HepG2 (cell line): ENCODE results near the gene ATRNL1. TPM values are rescaled to one million over a fixed set of nuclear protein-coding genes. Genes with fewer than 3 reads are reported as not detected.

Experiments
- ATAC-seq: fragments of 200-7000 bp; cut with Tn5 transposase; 3 replicates; pipeline ENCODE4 v1.9.1; 2020; ENCODE audit warnings: mild to moderate bottlenecking, moderate library complexity
- BruUV-seq: library from RNA; stranded (reverse); fragments of 400-500 nt; replicated peaks from 2 replicates; lab custom pipeline; 2021; lab: Mats Ljungman, UMichigan
- CTCF ChIA-PET: fragments of 300-600 bp; formaldehyde crosslinking; extraction: SDS; loops from one replicate; lab custom pipeline; 2021; ENCODE audit warnings: low total read pairs, inconsistent platforms, low intra/inter-chr PET ratio; lab: Yijun Ruan, JAX
- POLR2A ChIA-PET: fragments of 350-600 bp; sonication (Branson Sonifier 250); formaldehyde crosslinking; loops from one replicate; lab custom pipeline; 2020; ENCODE audit warnings: antibody characterized with exemption, inconsistent platforms; lab: Yijun Ruan, JAX
- DNase-seq: peaks from one replicate; pipeline ENCODE4 v3.0.0-alpha.2; 2015; ENCODE audit warnings: low spot score
- FAIRE-seq: peaks from 3 replicates; lab custom pipeline; 2011; peaks lifted over from hg19 to GRCh38; lab: Jason Lieb, UNC
- H2AFZ ChIP-seq: one replicate; pipeline ENCODE4 v1.6.1; 2011; ENCODE audit warnings: low read length, inconsistent platforms
- H3K27ac ChIP-seq: fragments of 300-600 bp; 3 replicates; pipeline ENCODE4 v1.8.0; 2011; ENCODE audit warnings: mixed run types, mild to moderate bottlenecking, mixed read lengths, low read length, inconsistent platforms; ENCODE audit not compliant: insufficient read depth; ENCODE audit errors: extremely low read length
- H3K27me3 ChIP-seq, 2 experiments: fragments of 200-600 bp in 1 of 2; 2 replicates in 1 of 2; 3 replicates in 1 of 2; pipeline versions ENCODE4 v1.6.0 to v1.8.0; 2011; ENCODE audit warnings: low read length in 2 of 2, mild to moderate bottlenecking in 2 of 2, moderate library complexity in 2 of 2, inconsistent platforms in 1 of 2; ENCODE audit not compliant: insufficient read depth in 2 of 2, control insufficient read depth in 1 of 2
- H3K36me3 ChIP-seq, 2 experiments: fragments of 200-600 bp in 1 of 2; replicated peaks in 1 of 2; 2 replicates in 1 of 2; 3 replicates in 1 of 2; pipeline versions ENCODE4 v1.5.1 to v1.8.0; 2011; ENCODE audit warnings: low read length in 2 of 2, inconsistent platforms in 1 of 2; ENCODE audit not compliant: insufficient read depth in 2 of 2, control insufficient read depth in 1 of 2
- H3K4me1 ChIP-seq: 2 replicates; pipeline ENCODE4 v1.5.1; 2012; ENCODE audit warnings: low read length, inconsistent platforms; ENCODE audit not compliant: insufficient read depth
- H3K4me2 ChIP-seq: 2 replicates; pipeline ENCODE4 v1.6.0; 2011; ENCODE audit warnings: low read depth, low read length, inconsistent platforms
- H3K4me3 ChIP-seq, 3 experiments: fragments of 200-600 bp in 1 of 3; sonication (generic), shearing (Covaris generic) in 1 of 3; replicated peaks in 1 of 3; 2 replicates each; pipeline ENCODE4 v1.5.1; 2011 to 2016; ENCODE audit warnings: low read length in 3 of 3, inconsistent platforms in 2 of 3, low read depth in 2 of 3, mild to moderate bottlenecking in 2 of 3, control low read depth in 1 of 3, mixed read lengths in 1 of 3; ENCODE audit not compliant: insufficient read depth in 1 of 3
- H3K79me2 ChIP-seq: one replicate; pipeline ENCODE4 v1.6.1; 2011; ENCODE audit warnings: low read length, inconsistent platforms; ENCODE audit not compliant: insufficient read depth
- H3K9ac ChIP-seq: 2 replicates; pipeline ENCODE4 v1.6.0; 2011; ENCODE audit warnings: mild to moderate bottlenecking, low read depth, low read length, inconsistent platforms; ENCODE audit not compliant: insufficient read depth
- H3K9me3 ChIP-seq: 2 replicates; pipeline ENCODE4 v1.5.1; 2012; ENCODE audit warnings: mild to moderate bottlenecking, low read length
- H4K20me1 ChIP-seq: 2 replicates; pipeline ENCODE4 v1.6.0; 2011; ENCODE audit warnings: inconsistent platforms, mild to moderate bottlenecking, low read length, moderate library complexity; ENCODE audit not compliant: insufficient read depth
- CEBPG ChIP-seq: IDR thresholded peaks from 2 replicates; pipeline ENCODE4 v1.6.1; 2016
- FOXP1 ChIP-seq, 2 experiments: fragments of 450-650 bp in 1 of 2; IDR thresholded peaks; 2 replicates each; pipeline ENCODE4 v1.6.1; 2017 to 2018; ENCODE audit warnings: antibody characterized with exemption in 1 of 2
- NR2C2 ChIP-seq: sonication (generic); formaldehyde crosslinking; IDR thresholded peaks from 2 replicates; pipeline ENCODE4 v1.4.0; 2020; ENCODE audit warnings: missing genetic modification reagents, mild to moderate bottlenecking, moderate library complexity, borderline replicate concordance
- PATZ1 ChIP-seq: sonication (generic); formaldehyde crosslinking; IDR thresholded peaks from 2 replicates; pipeline ENCODE4 v1.4.0; 2020; ENCODE audit warnings: missing genetic modification reagents
- SAFB2 ChIP-seq: sonication (generic); formaldehyde crosslinking; IDR thresholded peaks from 2 replicates; pipeline ENCODE4 v1.5.1; 2020; ENCODE audit warnings: missing genetic modification reagents, low read depth, mild to moderate bottlenecking, borderline replicate concordance
- TCF7L2 ChIP-seq: IDR thresholded peaks from 2 replicates; pipeline ENCODE4 v1.6.1; 2011; ENCODE audit warnings: mild to moderate bottlenecking, low read depth, low read length, moderate library complexity
- ZBTB20 ChIP-seq: sonication (generic); formaldehyde crosslinking; IDR thresholded peaks from 2 replicates; pipeline ENCODE4 v1.8.1; 2023; ENCODE audit warnings: missing genetic modification reagents, low read depth, mild to moderate bottlenecking, borderline replicate concordance
- ZBTB38 ChIP-seq: sonication (generic); formaldehyde crosslinking; IDR thresholded peaks from 2 replicates; pipeline ENCODE4 v1.5.1; 2020; ENCODE audit warnings: mild to moderate bottlenecking, missing genetic modification reagents
- ZMYM2 ChIP-seq: sonication (generic); formaldehyde crosslinking; IDR thresholded peaks from 2 replicates; pipeline ENCODE4 v1.8.0; 2022; ENCODE audit warnings: mild to moderate bottlenecking, missing genetic modification reagents
- ZNF142 ChIP-seq: sonication (generic); formaldehyde crosslinking; IDR thresholded peaks from 2 replicates; pipeline ENCODE4 v1.4.0; 2020; ENCODE audit warnings: missing genetic modification reagents
- ZNF337 ChIP-seq: sonication (generic); formaldehyde crosslinking; IDR thresholded peaks from 2 replicates; pipeline ENCODE4 v1.5.1; 2020; ENCODE audit warnings: missing genetic modification reagents, low read depth, mild to moderate bottlenecking, borderline replicate concordance
- ZNF644 ChIP-seq: IDR thresholded peaks from 2 replicates; pipeline ENCODE4 v1.6.1; 2016; ENCODE audit warnings: low read depth
- ZNF83 ChIP-seq: sonication (generic); formaldehyde crosslinking; IDR thresholded peaks from 2 replicates; pipeline ENCODE4 v1.4.0; 2020; ENCODE audit warnings: missing genetic modification reagents, mild to moderate bottlenecking, borderline replicate concordance
- WGBS: methylation state at CpG from one replicate; pipeline ENCODE4 v1.1.6; 2017; ENCODE audit warnings: low lambda C conversion rate; 5-methylcytosine and 5-hydroxymethylcytosine counted together
- in situ Hi-C: cut with HindIII; loops from 2 replicates; pipeline ENCODE4 v1.10.0; 2017; ENCODE audit warnings: low pct_unique_long_range_greater_than_20kb; ENCODE audit not compliant: extremely low pct_ligation_motif_present
- intact Hi-C: fragments of 100-400 bp; cut with micrococcal nuclease; formaldehyde crosslinking; loops from one replicate; pipeline ENCODE4 v1.10.0; 2022; ENCODE audit not compliant: unreplicated experiment
- polyA plus RNA-seq, 8 experiments: library from polyadenylated mRNA; depleted of rRNA in 3 of 8; stranded (reverse) in 7 of 8; unstranded in 1 of 8; fragments of >200 nt; fragmentation: Illumina TruSeq in 4 of 8; extraction: Trizol in 4 of 8; gene quantifications; 2 replicates each; pipeline versions ENCODE4 v1.2.1 to v1.2.3, GENCODE V29; 2011 to 2016; ENCODE audit warnings: low read depth in 4 of 8, missing spikeins in 1 of 8, mixed read lengths in 1 of 8; ENCODE audit not compliant: insufficient read depth in 1 of 8
- total RNA-seq, 5 experiments: library from RNA; depleted of rRNA; stranded (reverse); fragments of >200 nt; fragmentation: Illumina TruSeq; extraction: Trizol; gene quantifications; 2 replicates each; pipeline ENCODE4 v1.2.3, GENCODE V29; 2016; ENCODE audit warnings: low read depth in 1 of 5
- TF ChIP-seq, protein P1 (sequence below): sonication (generic); formaldehyde crosslinking; IDR thresholded peaks from 2 replicates; pipeline ENCODE4 v1.5.1; 2020; ENCODE audit warnings: missing genetic modification reagents, mild to moderate bottlenecking, borderline replicate concordance

ATRNL1 gene
- total and polyA plus RNA-seq, 2 of the 13 experiments (the other 11 are each of a cell fraction or from before 2014, with no cell fraction given), result 0.04 TPM; not detected in 1

- FAIRE-seq, result no peak
- TF ChIP-seq CEBPG (CRISPR knock-in tag) (no peak), ZNF644 (no peak), ZNF83 (CRISPR knock-in tag) (no peak), PATZ1 (CRISPR knock-in tag) (no peak), SAFB2 (no peak), TCF7L2 (no peak), ZNF337 (CRISPR knock-in tag) (no peak), ZMYM2 (CRISPR knock-in tag) (no peak), ZBTB38 (no peak), FOXP1 (IDR thresholded peaks at IDR 0.05) (no peak), FOXP1 (CRISPR knock-in tag; IDR thresholded peaks at IDR 0.05) (no peak), NR2C2 (CRISPR knock-in tag) (no peak), ZBTB20 (CRISPR knock-in tag) (no peak), ZNF142 (CRISPR knock-in tag) (no peak)
- TF ChIP-seq, protein P1, sequence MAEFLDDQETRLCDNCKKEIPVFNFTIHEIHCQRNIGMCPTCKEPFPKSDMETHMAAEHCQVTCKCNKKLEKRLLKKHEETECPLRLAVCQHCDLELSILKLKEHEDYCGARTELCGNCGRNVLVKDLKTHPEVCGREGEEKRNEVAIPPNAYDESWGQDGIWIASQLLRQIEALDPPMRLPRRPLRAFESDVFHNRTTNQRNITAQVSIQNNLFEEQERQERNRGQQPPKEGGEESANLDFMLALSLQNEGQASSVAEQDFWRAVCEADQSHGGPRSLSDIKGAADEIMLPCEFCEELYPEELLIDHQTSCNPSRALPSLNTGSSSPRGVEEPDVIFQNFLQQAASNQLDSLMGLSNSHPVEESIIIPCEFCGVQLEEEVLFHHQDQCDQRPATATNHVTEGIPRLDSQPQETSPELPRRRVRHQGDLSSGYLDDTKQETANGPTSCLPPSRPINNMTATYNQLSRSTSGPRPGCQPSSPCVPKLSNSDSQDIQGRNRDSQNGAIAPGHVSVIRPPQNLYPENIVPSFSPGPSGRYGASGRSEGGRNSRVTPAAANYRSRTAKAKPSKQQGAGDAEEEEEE (CRISPR knock-in tag), result no peak
Observed at GRCh38 chr10:115903207-115903606, 810.0 kb downstream of the ATRNL1 start.

More at GRCh38 chr10:115903207-115903606, 810.0 kb downstream of the ATRNL1 start:
- BruUV-seq, result no TSS peak
- in situ Hi-C loops, result no loop called here
- no peak for ATAC-seq
- Histone ChIP-seq H3K9me3 (no peaks in the 10 kb centered on the region), H3K27ac (no peak overlapping the region), H3K4me2 (no peak overlapping the region), H4K20me1 (no peaks in the 10 kb centered on the region), H3K36me3 (no peaks in the 10 kb centered on the region), H3K4me3 (no peak overlapping the region), H3K79me2 (no peaks in the 10 kb centered on the region), H3K4me1 (no peaks in the 10 kb centered on the region), H2AFZ (no peak overlapping the region), H3K9ac (no peak overlapping the region), H3K27me3 (no peaks in the 10 kb centered on the region)
- no peak for DNase-seq
- WGBS, result 0% methylated on average over 1 of the region's 1 CpG
- CTCF ChIA-PET, result no interaction called here
- POLR2A ChIA-PET, result no interaction called here
- intact Hi-C loops, result no loop called here
